ENCODE data around the gene RBM48. TPM values are rescaled to one million over a fixed set of nuclear protein-coding genes. Genes with fewer than 3 reads are reported as not detected.

The RBM48 gene
- total RNA-seq, 1 donor from 2014 or later: 9.7 TPM

Other genes starting within 250 kb of the RBM48 start
- gene GATAD1, start 81.3 kb upstream of the RBM48 start, total RNA-seq: 16.7 TPM
- not detected for gene ERVW-1, start 50.8 kb upstream of the RBM48 start, total RNA-seq
- gene PEX1, start 275 bp upstream of the RBM48 start, total RNA-seq: 13.9 TPM
- 11.9 TPM for gene FAM133B, start 61.6 kb downstream of the RBM48 start, total RNA-seq